Activated CD8-positive, alpha-beta T cell treated with anti-CD3 and anti-CD28 coated beads for 36 hours (primary cell): ENCODE data around the gene SULT1C3. TPM values are rescaled to one million over a fixed set of nuclear protein-coding genes. Genes with fewer than 3 reads are reported as not detected.

Experiments used
- ATAC-seq: fragments of 200-7000 bp; cut with Tn5 transposase; one replicate; pipeline ENCODE4 v1.10.0; 2021; ENCODE audit warnings: mild to moderate bottlenecking, moderate library complexity
- CTCF ChIA-PET: fragments of 350-600 bp; sonication (Branson Sonifier 250); formaldehyde crosslinking; loops from one replicate; lab custom pipeline; 2021; ENCODE audit warnings: antibody characterized with exemption; lab: Charles Lee
- POLR2A ChIA-PET: fragments of 350-600 bp; sonication (Branson Sonifier 250); formaldehyde crosslinking; loops from one replicate; lab custom pipeline; 2021; ENCODE audit warnings: antibody characterized with exemption; lab: Charles Lee
- DNase-seq: peaks from one replicate; pipeline ENCODE4 v3.0.0-alpha.2; 2020
- H3K27ac Mint-ChIP-seq: one replicate; pipeline ENCODE4 v1.8.0; 2021; ENCODE audit warnings: mild to moderate bottlenecking, mixed read lengths
- H3K27me3 Mint-ChIP-seq: one replicate; pipeline ENCODE4 v1.8.0; 2021; ENCODE audit warnings: mixed read lengths
- H3K36me3 Mint-ChIP-seq: one replicate; pipeline ENCODE4 v1.8.0; 2021; ENCODE audit warnings: low read depth, mixed read lengths
- H3K4me1 Mint-ChIP-seq: one replicate; pipeline ENCODE4 v1.8.0; 2021; ENCODE audit warnings: low read depth, mixed read lengths
- H3K4me3 Mint-ChIP-seq: one replicate; pipeline ENCODE4 v1.8.0; 2021; ENCODE audit warnings: mild to moderate bottlenecking, moderate library complexity, mixed read lengths
- H3K9me3 Mint-ChIP-seq: one replicate; pipeline ENCODE4 v1.8.0; 2021; ENCODE audit warnings: mixed read lengths
- CTCF ChIP-seq: fragments of 200-600 bp; IDR thresholded peaks from one replicate; pipeline ENCODE4 v1.8.0; 2022; ENCODE audit warnings: antibody characterized with exemption, mild to moderate bottlenecking
- intact Hi-C: fragments of 100-400 bp; cut with micrococcal nuclease; formaldehyde crosslinking; loops from one replicate; pipeline ENCODE4 v1.10.0; 2022
- total RNA-seq, 2 experiments: library from RNA; stranded (reverse); gene quantifications; one replicate each; pipeline ENCODE4 v1.2.3, GENCODE V29; 2021

SULT1C3 gene
- total RNA-seq, 2 experiments from 2014 or later = not detected

- ChIA-PET CTCF (no interaction called here), POLR2A (no interaction called here)
- no peaks in the 10 kb centered on the region for H3K36me3 Mint-ChIP-seq
Measured at GRCh38 chr2:108236676-108237335, 3.0 kb upstream of the SULT1C3 start.

GRCh38 chr2:108240966-108241365 is 1.2 kb downstream of the SULT1C3 start:
- Mint-ChIP-seq H3K4me1 (no peaks in the 10 kb centered on the region), H3K27me3 (peaks cover 2% of the 10 kb centered on the region), H3K4me3 (no peak overlapping the region), H3K36me3 (no peaks in the 10 kb centered on the region), H3K27ac (no peak overlapping the region), H3K9me3 (peaks cover 3% of the 10 kb centered on the region)
- intact Hi-C loops = no loop called here
- CTCF ChIA-PET = no interaction called here
- ATAC-seq (no peak), DNase-seq (no peak)
- POLR2A ChIA-PET = no interaction called here
- TF ChIP-seq CTCF = no peak

More at GRCh38 chr2:108236676-108237335, 3.0 kb upstream of the SULT1C3 start:
- DNase-seq = no peak
- Mint-ChIP-seq H3K9me3 (peaks cover 3% of the 10 kb centered on the region), H3K4me3 (no peak overlapping the region), H3K27me3 (no peaks in the 10 kb centered on the region), H3K4me1 (no peaks in the 10 kb centered on the region), H3K27ac (no peak overlapping the region)
- ATAC-seq = no peak
- no peak for TF ChIP-seq CTCF
- intact Hi-C loops = no loop called here

- H3K4me1 Mint-ChIP-seq = no peaks in the 10 kb centered on the region
- ATAC-seq = no peak
- no peak for TF ChIP-seq CTCF
- CTCF ChIA-PET = no interaction called here
- no peak overlapping the region for H3K27ac Mint-ChIP-seq
- intact Hi-C loops = no loop called here
- H3K4me3 Mint-ChIP-seq = no peak overlapping the region
- H3K27me3 Mint-ChIP-seq = peaks cover 5% of the 10 kb centered on the region
- POLR2A ChIA-PET = no interaction called here
- no peak for DNase-seq
- no peaks in the 10 kb centered on the region for H3K36me3 Mint-ChIP-seq
- no peaks in the 10 kb centered on the region for H3K9me3 Mint-ChIP-seq
Measured at GRCh38 chr2:108243566-108243965, 3.8 kb downstream of the SULT1C3 start.

GRCh38 chr2:108244667-108245414 is 5.1 kb downstream of the SULT1C3 start:
- ChIA-PET POLR2A (interaction anchor here (0.8 kb wide), 1 partner anchor 55 kb away, joined by 4 read pairs; no protein-coding TSS in a partner anchor), CTCF (no interaction called here)
- Mint-ChIP-seq H3K27ac (no peak overlapping the region), H3K4me3 (no peak overlapping the region), H3K9me3 (no peaks in the 10 kb centered on the region), H3K4me1 (no peaks in the 10 kb centered on the region), H3K36me3 (no peaks in the 10 kb centered on the region), H3K27me3 (peaks cover 5% of the 10 kb centered on the region)
- ATAC-seq (no peak), DNase-seq (no peak)
- intact Hi-C loops = no loop called here
- no peak for TF ChIP-seq CTCF

- no peaks in the 10 kb centered on the region for H3K9me3 Mint-ChIP-seq
- intact Hi-C loops = no loop called here
- peaks cover 4% of the 10 kb centered on the region for H3K27me3 Mint-ChIP-seq
- CTCF ChIA-PET = no interaction called here
- no peak for TF ChIP-seq CTCF
- POLR2A ChIA-PET = no interaction called here
- no peak overlapping the region for H3K4me3 Mint-ChIP-seq
- no peaks in the 10 kb centered on the region for H3K36me3 Mint-ChIP-seq
- H3K4me1 Mint-ChIP-seq = no peaks in the 10 kb centered on the region
- no peak for DNase-seq
- H3K27ac Mint-ChIP-seq = no peak overlapping the region
- ATAC-seq = no peak
Measured at GRCh38 chr2:108253106-108253505, 13.3 kb downstream of the SULT1C3 start.
